Measurements from ENCODE around the gene STAP1. TPM values are rescaled to one million over a fixed set of nuclear protein-coding genes. Genes with fewer than 3 reads are reported as not detected.

STAP1 gene
- polyA plus RNA-seq, 1 of the 3 experiments (the other 2 are of a cell fraction), result not detected

- CTCF ChIA-PET, result no interaction called here
- DNase-seq, result no peak
- peaks cover 6% of the 10 kb centered on the region; the same call in 1 of the 2 replicates for H4K20me1 ChIP-seq (ENCODE audit: insufficient read depth)
- no peaks in the 10 kb centered on the region for H3K9me2 ChIP-seq
- no peak overlapping the region for H3K4me3 ChIP-seq (ENCODE audit: low read depth in 2 of 2, low read length in 1 of 2)
- 95% methylated on average over 1 of the region's 1 CpG for WGBS (ENCODE audit: low lambda C conversion rate)
- H3F3A ChIP-seq (replicated peaks; ENCODE audit: insufficient read depth), result no peaks in the 10 kb centered on the region
- H3K36me3 ChIP-seq (replicated peaks in 1 of 2; ENCODE audit: control insufficient read depth in 1 of 2, insufficient read depth in 2 of 2, low read length in 1 of 2), result peaks cover 14 to 53% of the 10 kb centered on the region in 2 experiments
- H3K79me2 ChIP-seq (ENCODE audit: insufficient read depth), result peaks cover 86% of the 10 kb centered on the region
- no peak overlapping the region for H3K27ac ChIP-seq (ENCODE audit: low read depth in 2 of 2, low read length in 1 of 2)
- POLR2A ChIA-PET, result no interaction called here
- H3K27me3 ChIP-seq (ENCODE audit: insufficient read depth), result no peaks in the 10 kb centered on the region
- H3K4me1 ChIP-seq (ENCODE audit: control insufficient read depth in 1 of 2, insufficient read depth in 2 of 2, low read depth in 1 of 2, low read length in 1 of 2), result no peaks in the 10 kb centered on the region; a peak in 1 of 4 replicates
- no peak overlapping the region for H2AFZ ChIP-seq (ENCODE audit: low read depth)
- no peaks in the 10 kb centered on the region for H3K9me3 ChIP-seq
- no peak overlapping the region for H3K9ac ChIP-seq
- no peak overlapping the region for H3K4me2 ChIP-seq
- no peak for TF ChIP-seq GATA2 (CRISPR knock-in tag; IDR thresholded peaks at IDR 0.05)
- no peak for TF ChIP-seq CHD2 (IDR thresholded peaks at IDR 0.05; ENCODE audit: low read length, partially characterized antibody)
- no peak for TF ChIP-seq FOXM1 (IDR thresholded peaks at IDR 0.05; ENCODE audit: low read depth)
- no peak for TF ChIP-seq TAF1 (IDR thresholded peaks at IDR 0.05; ENCODE audit: borderline replicate concordance, low read depth, low read length)
These were observed 37.0 kb upstream of the STAP1 start for GRCh38 chr4:67521506-67521905.

GRCh38 chr4:67522230-67522629 is 36.3 kb upstream of the STAP1 start:
- no peak overlapping the region for H3K4me3 ChIP-seq (ENCODE audit: low read depth in 2 of 2, low read length in 1 of 2)
- no peaks in the 10 kb centered on the region for H3K9me2 ChIP-seq
- H3K4me1 ChIP-seq (ENCODE audit: control insufficient read depth in 1 of 2, insufficient read depth in 2 of 2, low read depth in 1 of 2, low read length in 1 of 2), result no peaks in the 10 kb centered on the region; a peak in 1 of 4 replicates
- no peaks in the 10 kb centered on the region for H3K9me3 ChIP-seq
- ChIA-PET CTCF (no interaction called here), POLR2A (no interaction called here)
- DNase-seq, result no peak
- peaks cover 6% of the 10 kb centered on the region; the same call in 1 of the 2 replicates for H4K20me1 ChIP-seq (ENCODE audit: insufficient read depth)
- H3K36me3 ChIP-seq (replicated peaks in 1 of 2; ENCODE audit: control insufficient read depth in 1 of 2, insufficient read depth in 2 of 2, low read length in 1 of 2), result peaks cover 14 to 54% of the 10 kb centered on the region in 2 experiments
- no peak overlapping the region for H3K4me2 ChIP-seq
- 96% methylated on average over 2 of the region's 2 CpGs for WGBS (ENCODE audit: low lambda C conversion rate)
- no peaks in the 10 kb centered on the region for H3K27me3 ChIP-seq (ENCODE audit: insufficient read depth)
- H3K79me2 ChIP-seq (ENCODE audit: insufficient read depth), result peaks cover 87% of the 10 kb centered on the region
- H2AFZ ChIP-seq (ENCODE audit: low read depth), result no peak overlapping the region
- TF ChIP-seq GABPA (IDR thresholded peaks at IDR 0.05; ENCODE audit: low read depth) (no peak), CHD2 (IDR thresholded peaks at IDR 0.05; ENCODE audit: low read length, partially characterized antibody) (no peak), USF1 (IDR thresholded peaks at IDR 0.05; ENCODE audit: borderline replicate concordance, low read depth) (no peak), RFX5 (IDR thresholded peaks at IDR 0.05; ENCODE audit: low read length) (no peak), GATA2 (CRISPR knock-in tag; IDR thresholded peaks at IDR 0.05) (no peak), POLR2AphosphoS5 (IDR thresholded peaks at IDR 0.05; ENCODE audit: low read depth, low read length) (no peak), SIN3A (IDR thresholded peaks at IDR 0.05; ENCODE audit: borderline replicate concordance, low read depth, low read length) (no peak), FOSL2 (IDR thresholded peaks at IDR 0.05; ENCODE audit: borderline replicate concordance, low read depth) (no peak), TEAD4 (IDR thresholded peaks at IDR 0.05; ENCODE audit: borderline replicate concordance, insufficient read depth) (no peak), IRF3 (IDR thresholded peaks at IDR 0.05; ENCODE audit: low read depth, low read length) (no peak), MXI1 (IDR thresholded peaks at IDR 0.05; ENCODE audit: low read depth, low read length) (no peak), NRF1 (IDR thresholded peaks at IDR 0.05; ENCODE audit: low read depth, low read length) (no peak), NFIC (IDR thresholded peaks at IDR 0.05; ENCODE audit: borderline replicate concordance) (no peak), CTCF (IDR thresholded peaks at IDR 0.05) (no peak), RXRA (IDR thresholded peaks at IDR 0.05; ENCODE audit: borderline replicate concordance, low read depth) (no peak), USF2 (IDR thresholded peaks at IDR 0.05; ENCODE audit: borderline replicate concordance, low read depth, low read length) (no peak), FOXM1 (IDR thresholded peaks at IDR 0.05; ENCODE audit: low read depth) (no peak), EP300 (IDR thresholded peaks at IDR 0.05; ENCODE audit: borderline replicate concordance in 1 of 2, low read depth in 1 of 2, low read length in 1 of 2) (no peak), ZBTB33 (IDR thresholded peaks at IDR 0.05; ENCODE audit: borderline replicate concordance, low read depth) (no peak)
- no peak overlapping the region for H3K27ac ChIP-seq (ENCODE audit: low read depth in 2 of 2, low read length in 1 of 2)
- H3F3A ChIP-seq (replicated peaks; ENCODE audit: insufficient read depth), result no peaks in the 10 kb centered on the region
- H3K9ac ChIP-seq, result no peak overlapping the region

Measured in SK-N-SH (cell line).